GM13976 (cell line): ENCODE results near the gene ARHGEF10L.

ENCODE experiments used
- DNase-seq: peaks from one replicate; pipeline ENCODE4 v3.0.0; 2012; ENCODE audit warnings: low spot score
- in situ Hi-C: fragments of 300-500 bp; cut with MboI; formaldehyde crosslinking; loops from one replicate; pipeline ENCODE4 v1.12.0; 2022; ENCODE audit warnings: low sequenced_read_pairs, mixed read lengths, inconsistent platforms; ENCODE audit not compliant: unreplicated experiment
- TF ChIP-seq, protein P1 (sequence below): IDR thresholded peaks from 2 replicates; pipeline ENCODE4 v1.5.1; 2012; ENCODE audit warnings: borderline replicate concordance, mild to moderate bottlenecking; ENCODE audit not compliant: insufficient read depth; ENCODE audit errors: extremely low read depth, missing control alignments, control extremely low read depth

The ARHGEF10L gene

GRCh38 chr1:17736625-17737024, 197.1 kb downstream of the ARHGEF10L start:
- in situ Hi-C loops, result no loop called here
- DNase-seq, result no peak
- TF ChIP-seq, protein P1, sequence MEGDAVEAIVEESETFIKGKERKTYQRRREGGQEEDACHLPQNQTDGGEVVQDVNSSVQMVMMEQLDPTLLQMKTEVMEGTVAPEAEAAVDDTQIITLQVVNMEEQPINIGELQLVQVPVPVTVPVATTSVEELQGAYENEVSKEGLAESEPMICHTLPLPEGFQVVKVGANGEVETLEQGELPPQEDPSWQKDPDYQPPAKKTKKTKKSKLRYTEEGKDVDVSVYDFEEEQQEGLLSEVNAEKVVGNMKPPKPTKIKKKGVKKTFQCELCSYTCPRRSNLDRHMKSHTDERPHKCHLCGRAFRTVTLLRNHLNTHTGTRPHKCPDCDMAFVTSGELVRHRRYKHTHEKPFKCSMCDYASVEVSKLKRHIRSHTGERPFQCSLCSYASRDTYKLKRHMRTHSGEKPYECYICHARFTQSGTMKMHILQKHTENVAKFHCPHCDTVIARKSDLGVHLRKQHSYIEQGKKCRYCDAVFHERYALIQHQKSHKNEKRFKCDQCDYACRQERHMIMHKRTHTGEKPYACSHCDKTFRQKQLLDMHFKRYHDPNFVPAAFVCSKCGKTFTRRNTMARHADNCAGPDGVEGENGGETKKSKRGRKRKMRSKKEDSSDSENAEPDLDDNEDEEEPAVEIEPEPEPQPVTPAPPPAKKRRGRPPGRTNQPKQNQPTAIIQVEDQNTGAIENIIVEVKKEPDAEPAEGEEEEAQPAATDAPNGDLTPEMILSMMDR, result no peak

DNA sequence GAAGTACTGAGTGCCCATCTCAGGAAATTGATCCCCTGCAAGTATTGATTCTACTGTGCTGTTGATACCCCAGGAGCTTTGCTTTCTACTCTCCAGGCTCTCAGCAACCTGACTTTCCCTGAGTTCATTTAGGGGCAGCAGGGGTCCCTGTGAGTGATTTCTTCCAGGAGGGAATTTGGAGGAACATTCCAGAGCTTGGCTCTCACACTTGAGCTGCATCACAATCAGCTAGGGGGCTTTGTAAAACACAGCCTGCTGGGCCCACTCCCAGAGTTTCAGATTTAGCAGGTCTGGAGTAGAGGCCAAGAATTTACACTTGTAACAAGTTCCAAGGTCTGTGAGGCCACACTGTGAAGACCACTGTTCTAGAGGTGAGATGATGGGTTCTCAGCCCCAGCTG, 199.6 kb downstream of the ARHGEF10L start:
- in situ Hi-C loops, result no loop called here
- no peak for DNase-seq
- TF ChIP-seq, protein P1, result no peak

- in situ Hi-C loops, result no loop called here
- DNase-seq, result no peak
- TF ChIP-seq, protein P1, result no peak
Observed at GRCh38 chr1:17741052-17741451, 201.6 kb downstream of the ARHGEF10L start.

- DNase-seq, result no peak
- TF ChIP-seq, protein P1, result no peak
- in situ Hi-C loops, result no loop called here
Observed at GRCh38 chr1:17742583-17742982, 203.1 kb downstream of the ARHGEF10L start.

DNA sequence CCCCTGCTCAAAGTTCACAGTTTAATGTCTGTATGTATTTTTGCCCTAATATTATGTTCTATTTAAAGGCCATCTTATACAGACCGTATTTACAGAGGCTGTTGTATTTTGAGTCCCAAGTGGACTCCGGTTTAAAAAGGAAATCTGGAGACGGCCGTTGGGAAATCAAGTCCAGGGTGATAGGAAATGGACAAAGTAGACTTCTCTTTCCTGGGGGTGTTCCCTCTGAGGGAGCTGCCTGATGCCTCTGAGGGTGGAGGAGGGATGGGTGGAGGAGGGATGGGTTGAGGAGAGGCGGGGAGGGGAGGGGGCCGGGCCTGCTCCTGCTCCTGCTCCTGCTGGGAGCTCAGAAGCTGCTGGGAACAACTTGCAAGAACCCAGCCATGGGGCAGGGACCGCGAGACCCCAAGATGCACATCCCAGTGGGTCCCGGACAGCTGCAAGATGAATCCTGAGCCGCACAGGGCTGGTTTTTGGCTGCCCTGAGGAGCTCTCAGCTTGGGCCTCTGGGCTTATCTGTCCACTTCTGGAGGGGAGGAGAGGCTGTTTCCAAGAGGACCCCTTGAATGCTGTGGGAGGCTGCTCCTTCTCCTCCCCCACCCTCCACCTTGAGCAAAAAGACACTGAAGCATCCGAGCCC, 203.6 kb downstream of the ARHGEF10L start:
- TF ChIP-seq, protein P1, result no peak
- no peak for DNase-seq
- in situ Hi-C loops, result no loop called here

GRCh38 chr1:17743925-17744324, 204.4 kb downstream of the ARHGEF10L start:
- TF ChIP-seq, protein P1, result no peak
- in situ Hi-C loops, result no loop called here
- no peak for DNase-seq
